Skin of body (tissue), 2 donors: ENCODE measurements around the gene GRIPAP1. TPM values are rescaled to one million over a fixed set of nuclear protein-coding genes. Genes with fewer than 3 reads are reported as not detected.
"Not testable (repeated sequence)": the region's sequence is repeated elsewhere in the genome, so short reads cannot be mapped to it uniquely, and the experiment has no call there.

Experiments used
- DNase-seq: peaks from one replicate; lab custom pipeline; 2025; lab: John Stamatoyannopoulos, UW
- total RNA-seq: library from RNA; depleted of rRNA; stranded (reverse); fragments of >200 nt; gene quantifications from one replicate; pipeline ENCODE4 v1.2.3, GENCODE V29; 2014

GRIPAP1 gene
- total RNA-seq, 1 donor from 2014 or later = 23.7 TPM

DNA sequence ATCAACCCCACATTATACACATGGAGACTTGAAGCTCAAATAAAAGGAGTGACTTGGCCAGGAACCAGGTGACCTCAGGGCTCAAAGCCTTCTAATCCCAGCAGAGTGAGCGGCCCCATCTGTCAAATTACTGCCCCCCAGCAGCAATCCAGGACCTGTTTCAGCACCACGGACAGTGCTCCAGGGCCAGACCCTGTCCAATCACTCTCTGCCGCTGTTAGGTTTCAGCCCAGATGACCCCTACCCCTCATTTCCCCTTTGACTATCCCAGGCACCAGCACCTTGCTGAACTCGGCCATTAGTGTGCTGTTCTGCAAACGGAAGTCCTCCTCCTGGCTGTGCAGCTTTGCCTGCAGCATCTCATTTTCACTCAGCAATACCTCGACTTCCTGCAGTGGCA is 5.1 kb downstream of the GRIPAP1 start:
- DNase-seq = no peak

DNA sequence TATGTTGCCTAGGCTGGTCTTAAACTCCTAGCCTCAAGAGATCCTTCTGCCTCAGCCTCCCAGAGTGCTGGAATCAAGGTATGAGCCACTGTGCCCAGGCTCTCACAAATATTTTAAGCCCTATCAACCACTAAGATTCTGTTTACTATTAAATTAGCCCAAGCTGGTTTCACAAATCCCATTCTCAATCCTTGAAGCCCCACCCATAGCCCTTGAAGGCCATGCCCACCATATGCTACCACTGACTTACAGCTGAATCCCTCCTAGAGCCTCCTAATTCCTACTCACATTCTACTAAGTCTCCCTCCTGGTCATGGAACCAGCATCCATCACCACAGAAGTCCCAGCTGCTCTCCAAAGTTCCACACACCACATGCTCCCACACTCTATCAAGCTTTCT is 9.7 kb downstream of the GRIPAP1 start:
- no peak for DNase-seq

DNA sequence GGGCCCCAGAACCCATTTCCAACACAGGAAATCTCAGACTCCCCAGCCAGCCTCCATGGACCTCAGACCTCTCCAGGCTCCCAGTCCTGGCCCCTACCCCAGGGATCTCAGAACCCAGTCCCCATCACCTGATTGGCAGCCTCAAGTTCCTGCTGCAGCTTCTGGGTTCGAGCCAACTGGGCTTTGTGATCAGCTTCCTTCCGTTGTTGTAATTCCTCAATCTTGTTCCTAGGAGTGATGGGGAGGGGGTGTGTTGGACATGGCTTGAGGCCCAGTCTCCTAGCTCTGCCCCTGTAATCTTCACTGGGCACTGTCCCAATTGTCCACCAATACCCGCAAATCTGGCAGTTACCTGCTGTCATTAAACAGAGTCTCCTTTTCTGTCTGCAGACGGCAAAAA is 12.6 kb downstream of the GRIPAP1 start:
- DNase-seq = no peak

DNA sequence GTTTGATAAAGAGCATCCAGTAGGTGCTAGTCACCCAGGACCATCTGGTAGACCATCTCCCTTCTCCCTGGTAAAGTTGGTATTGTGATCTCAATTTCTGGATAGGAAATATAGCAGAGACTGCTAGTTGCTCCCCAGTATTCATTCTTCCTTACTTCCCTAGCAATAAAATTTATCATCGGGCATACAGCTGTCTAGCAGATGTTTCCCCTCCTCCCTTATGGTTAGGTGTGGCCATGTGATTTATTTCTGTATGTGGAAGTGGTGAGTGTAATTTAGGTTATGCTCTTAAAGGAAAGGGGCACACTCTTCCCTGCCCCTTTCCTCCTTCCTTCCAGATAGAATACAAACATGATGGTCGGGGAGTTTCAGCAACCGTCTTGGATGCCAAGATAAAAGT is 18.2 kb downstream of the GRIPAP1 start:
- DNase-seq = no peak

DNA sequence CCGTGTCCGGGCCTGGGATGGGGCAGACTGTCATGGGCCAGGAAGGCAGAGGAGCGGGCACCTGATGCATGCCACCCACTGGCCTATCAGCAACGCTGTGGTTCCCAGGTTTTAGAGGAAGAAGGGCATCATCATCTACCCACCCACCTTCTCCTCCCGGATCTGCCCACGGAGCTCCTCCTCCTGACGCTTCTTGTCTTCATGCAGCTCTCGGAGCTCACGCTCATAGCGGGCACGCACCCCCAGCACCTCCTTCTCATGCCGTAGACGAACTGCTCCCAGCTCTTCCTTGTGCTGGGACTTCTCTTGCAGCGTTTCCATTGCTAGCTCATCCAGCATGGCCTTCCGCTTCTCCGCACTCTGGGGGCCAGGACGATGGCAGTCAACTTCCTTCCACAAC is 19.0 kb downstream of the GRIPAP1 start:
- DNase-seq = no peak

DNA sequence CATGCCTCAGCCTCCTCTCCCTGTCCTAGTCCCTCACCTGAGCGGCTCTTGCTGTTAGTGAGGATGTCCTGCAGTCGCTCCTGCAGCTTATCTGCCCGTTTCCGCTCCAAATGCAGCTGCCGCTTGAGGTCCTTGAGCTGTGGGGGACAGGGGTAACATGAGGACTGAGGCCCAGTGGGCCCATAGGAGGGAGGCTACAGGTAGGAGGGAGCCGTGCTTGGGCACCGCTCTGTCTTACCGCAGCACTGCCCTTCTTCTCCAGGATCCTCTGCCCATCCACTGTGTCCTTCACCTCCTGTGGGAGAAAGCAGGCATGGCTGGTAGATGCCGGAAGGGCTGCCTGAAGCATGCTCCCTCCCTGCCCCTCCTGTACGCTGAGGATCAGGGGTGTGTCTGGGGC is 20.9 kb downstream of the GRIPAP1 start:
- no peak for DNase-seq

DNA sequence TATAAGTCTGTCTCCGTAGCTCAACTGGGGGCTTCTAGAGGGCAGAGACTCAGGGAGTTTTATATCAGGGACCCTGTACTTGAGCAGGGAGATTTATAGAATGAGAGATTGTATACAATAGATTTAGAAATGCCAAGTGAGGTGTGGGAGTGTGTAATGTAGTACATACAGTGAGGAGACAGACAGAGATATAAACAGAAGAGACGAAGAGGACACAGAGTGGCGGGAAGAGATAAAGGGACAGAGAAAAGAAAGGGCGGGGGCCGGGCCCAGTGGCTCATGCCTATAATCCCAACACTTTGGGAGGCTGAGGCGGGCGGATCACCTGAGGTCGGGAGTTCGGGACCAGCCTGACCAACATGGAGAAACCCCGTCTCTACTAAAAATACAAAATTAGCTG is 21.7 kb downstream of the GRIPAP1 start:
- DNase-seq = not testable (repeated sequence)

DNA sequence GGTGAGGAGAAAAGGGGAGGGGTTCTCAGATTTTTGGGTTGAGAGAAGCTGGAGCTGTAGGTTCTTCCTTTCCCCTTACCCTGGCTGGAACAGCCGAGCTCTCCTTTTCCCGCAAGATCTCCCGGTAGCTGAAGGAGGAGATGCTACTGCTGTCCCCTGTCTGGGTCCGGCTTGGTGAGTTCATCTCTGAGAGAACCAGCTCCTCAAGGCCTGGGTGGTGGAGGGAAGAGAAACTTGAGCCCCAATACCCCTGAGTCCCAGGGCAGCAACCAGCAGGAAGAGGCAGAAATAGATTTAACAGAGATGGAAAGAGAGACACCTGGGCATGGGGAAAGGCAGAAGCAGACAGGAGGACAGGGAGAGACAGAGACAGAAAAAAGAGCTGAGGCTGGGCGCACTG is 23.8 kb downstream of the GRIPAP1 start:
- no peak for DNase-seq

DNA sequence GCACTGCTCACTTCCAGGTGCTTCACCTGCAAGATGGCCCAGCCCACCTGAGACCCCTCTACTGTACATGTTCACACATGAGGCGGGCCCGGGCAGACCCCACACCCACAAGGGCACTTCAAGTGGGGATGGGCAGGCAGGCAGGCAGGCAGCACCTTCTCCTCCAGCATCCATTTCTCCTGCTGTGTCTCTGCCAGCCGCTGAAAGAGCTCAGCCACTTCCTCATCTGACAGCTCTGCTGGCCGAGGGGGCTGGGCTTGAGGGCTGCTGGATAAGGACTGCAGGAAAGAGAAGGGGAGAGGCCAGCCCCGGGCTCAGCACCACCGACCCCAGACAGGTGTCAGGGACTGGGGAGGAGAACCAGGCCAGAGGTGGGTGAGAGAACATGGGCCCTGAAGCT is 26.0 kb downstream of the GRIPAP1 start:
- no peak for DNase-seq

DNA sequence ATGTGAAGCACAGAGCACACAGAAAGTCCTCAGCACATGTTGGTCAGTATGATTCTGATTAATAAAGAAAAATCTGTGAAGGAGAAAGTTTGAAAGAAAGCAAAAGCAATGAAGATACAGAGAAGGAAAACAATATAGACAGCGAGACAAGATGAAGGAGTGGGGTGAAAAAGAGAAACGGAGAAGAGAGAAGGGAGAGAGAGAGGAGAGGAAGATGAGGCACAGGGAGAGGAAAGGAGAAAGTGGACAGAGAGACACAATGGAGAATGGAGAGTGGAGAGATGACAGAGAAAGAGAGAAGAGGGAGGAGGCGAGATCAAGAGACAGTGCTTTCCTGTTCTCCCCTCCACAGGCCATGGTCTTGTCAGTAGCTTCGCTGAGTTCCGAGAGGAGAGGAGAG is 26.5 kb downstream of the GRIPAP1 start:
- DNase-seq = no peak

DNA sequence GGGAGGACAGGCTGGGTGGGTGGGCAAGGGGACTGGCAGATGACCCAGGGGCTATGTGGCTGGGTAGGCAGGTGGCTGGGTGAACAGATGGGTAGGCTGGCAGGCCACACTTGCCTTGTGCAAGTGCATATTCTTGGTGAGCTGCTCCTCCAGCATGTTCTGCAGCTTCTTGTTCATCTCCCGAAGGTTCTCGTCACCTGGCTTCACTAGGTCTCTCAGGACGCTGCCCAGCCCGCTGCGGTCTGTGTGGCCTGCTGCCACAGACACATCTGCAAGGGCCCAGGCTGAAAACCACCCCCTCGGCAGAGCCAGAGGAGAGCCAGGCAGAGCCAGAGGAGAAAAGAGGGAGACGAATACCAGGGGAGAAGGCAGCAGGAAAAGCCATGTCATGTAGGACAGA is 27.0 kb downstream of the GRIPAP1 start:
- DNase-seq = no peak

DNA sequence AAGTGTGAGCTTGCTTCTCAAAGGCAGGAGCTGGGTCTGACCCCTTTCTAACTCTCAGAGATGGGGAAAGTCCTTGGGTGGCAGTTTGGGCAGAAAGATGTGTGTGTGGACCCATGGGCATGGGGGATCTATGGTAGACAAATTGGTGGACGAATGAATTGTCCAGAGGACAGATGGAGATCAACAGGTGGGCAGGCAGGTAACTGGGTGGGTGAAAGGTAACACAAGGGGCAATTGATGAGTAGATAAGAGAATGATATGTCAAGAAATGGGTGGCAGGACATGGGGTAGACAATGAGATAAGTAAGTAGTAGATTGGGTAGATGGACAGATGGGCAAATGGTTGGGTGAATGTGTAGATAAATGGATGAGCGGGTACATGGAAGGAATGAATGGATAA is 27.5 kb downstream of the GRIPAP1 start:
- no peak for DNase-seq

DNA sequence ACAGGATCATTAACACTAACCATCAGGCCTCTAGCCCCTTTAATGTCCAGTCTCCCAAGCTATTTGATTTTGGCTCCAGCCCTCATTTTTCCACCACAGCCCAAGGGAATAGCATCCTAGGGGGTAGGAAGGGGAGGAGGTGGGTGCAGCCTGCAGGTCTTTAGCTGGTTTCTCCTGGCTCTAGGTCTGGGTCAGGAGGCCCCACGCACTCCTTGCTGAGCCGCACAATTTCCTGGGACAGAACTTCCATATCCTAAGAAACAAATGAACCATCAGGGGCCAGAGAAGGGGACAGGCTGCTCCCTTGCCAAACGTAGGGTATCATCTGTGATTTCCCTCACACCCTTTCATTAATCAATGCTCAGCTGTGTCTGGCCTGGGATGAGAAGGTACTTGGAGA is 28.0 kb downstream of the GRIPAP1 start:
- no peak for DNase-seq

DNA sequence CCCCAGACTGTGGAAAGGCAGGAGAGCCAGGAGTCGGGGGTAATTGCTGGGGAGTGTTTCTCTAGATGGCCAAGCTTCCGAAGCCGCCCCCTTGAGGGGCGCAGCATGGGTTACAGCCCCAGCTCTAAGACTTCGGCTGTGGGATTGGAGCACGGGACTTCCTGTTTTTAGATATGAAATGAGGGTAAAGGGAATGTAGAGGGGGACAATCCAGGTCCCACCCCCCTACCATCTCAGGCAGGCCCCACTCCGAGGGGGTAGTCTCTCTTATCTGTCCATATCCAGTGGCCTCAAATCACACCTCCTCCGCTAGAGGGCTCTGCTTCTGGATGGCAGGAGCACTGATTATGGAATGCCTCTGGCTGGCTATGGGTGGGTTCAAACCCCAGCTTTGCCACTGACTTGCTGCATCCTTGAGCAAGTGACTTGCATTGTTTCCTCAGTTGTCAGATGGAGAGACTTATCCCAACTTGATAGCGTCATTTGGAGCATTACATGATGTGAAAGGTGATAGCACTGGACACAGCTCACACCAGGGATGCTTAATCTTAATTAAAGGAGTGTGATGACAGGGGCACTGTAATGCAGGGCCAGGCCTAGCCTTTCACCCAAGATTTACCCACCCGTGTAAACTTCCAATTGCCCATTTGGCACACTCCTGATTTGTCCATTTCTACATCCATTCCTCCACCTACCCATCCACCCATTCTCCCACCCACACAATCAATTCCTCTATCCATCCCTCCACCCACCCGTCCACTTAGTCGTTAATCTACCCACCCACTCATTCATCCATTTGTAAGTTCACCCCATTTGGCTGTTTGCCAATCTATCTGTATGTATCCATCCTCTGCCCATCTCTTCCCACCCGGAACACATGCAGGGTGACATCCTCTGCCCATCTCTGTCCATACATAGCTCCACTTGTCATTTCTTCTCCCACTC is 29.6 kb downstream of the GRIPAP1 start:
- DNase-seq = no peak

DNA sequence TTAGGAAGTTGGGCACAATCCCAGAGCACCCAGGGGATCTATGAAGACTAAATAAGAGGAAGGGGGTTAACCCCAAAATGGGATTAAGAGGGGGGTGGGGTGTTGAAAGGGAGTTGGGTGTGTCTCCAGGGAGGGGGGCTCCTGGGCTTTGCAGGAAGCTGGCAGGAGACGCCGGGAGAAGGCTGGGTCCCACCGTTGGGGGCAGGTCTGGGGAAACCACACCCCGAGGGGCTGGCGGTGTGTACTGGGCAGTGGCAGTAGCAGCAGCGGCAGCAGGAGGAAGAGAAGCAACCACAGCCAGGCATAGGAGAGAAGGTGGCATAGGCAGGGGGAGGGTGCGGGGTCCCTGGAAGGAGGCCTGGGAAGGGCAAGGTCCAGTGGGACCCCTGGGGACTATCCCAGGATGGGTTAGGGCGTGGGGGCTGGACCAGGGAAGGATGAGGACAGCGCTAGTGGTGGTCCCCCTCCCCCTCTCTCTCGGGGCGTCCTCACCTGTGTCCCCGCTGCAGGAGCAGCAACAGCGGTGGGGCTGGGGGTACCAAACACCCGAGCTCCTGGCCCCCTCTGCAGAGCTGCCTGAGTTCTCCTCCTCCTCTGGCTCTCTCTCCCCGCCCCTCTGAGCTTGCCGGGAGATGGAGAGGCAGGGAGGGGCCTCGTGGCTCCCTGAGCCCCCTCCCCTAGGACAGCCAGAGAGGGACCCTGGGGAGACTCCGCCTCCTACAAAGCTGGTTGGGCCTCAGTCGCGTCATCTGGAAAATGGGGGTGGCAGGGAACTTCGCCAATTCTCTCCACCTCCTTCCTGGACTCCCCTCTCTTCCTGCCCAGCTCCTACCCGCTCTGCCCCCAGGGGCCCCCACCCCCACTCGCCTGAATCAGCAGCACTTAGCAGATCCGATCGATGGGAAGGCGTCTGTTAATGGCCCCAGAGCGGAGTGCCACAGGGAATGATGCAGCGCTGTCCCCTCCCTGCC is 30.5 kb downstream of the GRIPAP1 start, which contains the start of gene KCND1:
TSS of gene KCND1 (minus strand) at position 596 of the 971 bp plus-strand sequence. CDS start 1,573 bp downstream, outside the sequence.
- peak; percentile 34 for DNase-seq

DNA sequence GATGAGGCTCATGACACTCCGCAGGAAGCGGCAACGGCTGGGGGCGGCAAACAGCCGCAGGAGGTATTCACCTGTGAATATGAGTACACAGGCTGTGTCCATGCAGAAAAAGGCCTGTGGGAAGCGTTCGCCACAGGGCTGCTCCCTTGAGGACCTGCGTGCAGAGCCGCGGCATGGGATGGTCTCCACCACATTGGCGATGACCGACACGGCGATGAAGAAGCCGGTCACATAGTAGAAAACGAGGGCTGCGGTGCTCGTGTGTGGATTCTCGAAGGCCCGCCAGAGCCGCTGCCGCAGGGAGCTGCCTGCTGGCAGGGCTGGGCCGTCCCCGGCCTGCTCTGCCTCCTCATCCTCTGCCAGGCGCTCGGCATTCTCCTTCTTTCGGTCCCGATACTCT is 32.6 kb downstream of the GRIPAP1 start:
- no peak for DNase-seq

DNA sequence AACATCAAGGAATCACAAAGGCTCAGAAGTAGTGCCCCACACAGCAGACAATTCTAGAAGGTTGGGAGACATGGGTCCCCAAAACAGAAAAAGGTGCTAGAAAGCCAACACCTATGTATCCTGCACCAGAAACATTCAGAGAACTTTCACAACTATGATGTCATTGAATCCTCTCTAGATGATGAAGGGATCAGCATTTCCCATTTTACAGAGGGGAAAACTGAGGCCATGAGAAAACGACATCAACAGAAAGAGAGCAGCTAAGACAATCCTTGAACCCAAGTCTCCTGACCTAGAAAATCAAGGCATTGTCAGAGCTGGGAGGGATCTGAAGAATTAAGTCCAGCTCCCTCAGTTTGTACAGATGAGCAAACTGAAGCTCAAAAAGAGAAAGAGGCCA is 33.7 kb downstream of the GRIPAP1 start:
- DNase-seq = no peak

DNA sequence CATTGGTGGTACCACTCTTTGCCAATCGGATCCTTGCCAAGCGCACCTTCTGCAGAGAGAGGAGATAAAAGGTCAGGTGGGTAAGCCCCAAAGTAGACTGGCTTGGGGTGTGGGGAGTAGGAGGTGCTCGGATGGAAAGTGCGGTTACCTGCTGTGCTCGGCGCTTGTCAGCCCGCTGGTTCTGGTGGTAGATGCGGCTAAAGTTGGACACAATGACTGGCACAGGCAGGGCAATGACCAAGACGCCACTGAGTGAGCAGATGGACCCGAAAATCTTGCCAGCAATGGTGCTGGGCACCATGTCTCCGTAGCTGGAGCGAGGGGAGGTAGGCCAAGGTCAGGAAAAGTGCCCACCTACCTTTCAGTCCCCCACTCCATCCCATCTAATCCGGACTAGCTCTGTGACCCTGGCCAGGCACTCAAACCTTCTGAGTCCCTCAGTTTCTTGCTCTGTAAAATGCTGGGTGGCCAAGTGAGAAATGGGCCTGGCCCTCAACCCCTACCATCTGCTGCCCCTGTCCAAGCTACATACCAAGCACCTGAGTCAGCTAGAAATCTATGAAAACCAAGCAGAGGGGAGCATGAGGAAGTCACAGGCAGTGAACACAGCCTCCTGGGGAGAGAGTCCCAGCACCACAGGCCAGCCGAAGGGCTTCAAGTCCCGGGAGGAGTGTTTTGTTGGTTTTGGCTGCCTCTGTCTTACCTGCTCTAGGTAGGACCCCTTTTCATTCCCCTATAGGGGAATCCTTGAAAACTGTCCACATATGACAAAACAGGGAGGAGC is 35.1 kb downstream of the GRIPAP1 start:
- DNase-seq = no peak

DNA sequence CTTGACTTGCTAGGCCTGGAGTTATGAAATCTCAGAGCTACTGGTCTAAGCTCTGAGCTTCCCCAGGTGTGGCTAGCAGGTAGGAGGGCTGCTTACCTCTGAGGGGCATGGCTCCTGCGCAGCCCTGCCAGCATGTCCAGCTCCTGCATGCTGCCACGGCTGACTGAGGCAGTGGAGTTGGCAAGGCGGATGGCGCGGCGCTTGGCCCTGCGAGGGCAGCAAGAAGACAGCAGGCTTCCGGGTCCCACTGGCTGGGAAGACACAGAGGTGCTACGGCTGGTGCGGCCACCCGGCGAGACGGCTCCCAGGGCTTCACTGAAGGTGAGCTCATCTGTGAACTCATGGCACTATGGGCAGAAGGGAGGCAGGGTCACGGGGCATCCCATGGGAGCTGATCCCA is 36.1 kb downstream of the GRIPAP1 start:
- no peak for DNase-seq

DNA sequence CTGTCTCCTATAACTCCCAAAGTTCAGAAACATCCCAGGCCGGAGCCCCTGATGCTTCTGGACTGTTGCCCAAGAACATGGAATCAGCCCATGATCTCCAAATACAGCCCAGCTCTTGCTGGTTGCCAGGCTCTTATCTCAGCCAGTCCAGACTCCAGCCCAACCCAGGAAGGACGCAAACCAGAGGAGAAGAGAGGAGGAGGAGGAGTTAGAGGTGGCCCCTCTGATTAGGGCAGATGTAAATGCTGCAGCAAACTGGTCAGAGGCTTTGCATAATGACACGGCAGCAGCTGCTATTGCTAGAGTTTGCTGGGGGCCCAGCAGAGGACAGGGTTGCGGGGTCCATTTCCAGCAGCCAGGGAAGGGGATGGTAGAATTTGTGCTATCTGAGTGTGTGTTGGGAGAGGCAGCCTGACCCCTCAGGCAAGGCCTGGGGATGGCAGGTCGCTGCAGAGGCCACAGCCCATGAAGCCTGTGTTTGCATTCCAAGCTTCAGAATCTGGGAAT is 40.4 kb downstream of the GRIPAP1 start:
- no peak for DNase-seq

DNA sequence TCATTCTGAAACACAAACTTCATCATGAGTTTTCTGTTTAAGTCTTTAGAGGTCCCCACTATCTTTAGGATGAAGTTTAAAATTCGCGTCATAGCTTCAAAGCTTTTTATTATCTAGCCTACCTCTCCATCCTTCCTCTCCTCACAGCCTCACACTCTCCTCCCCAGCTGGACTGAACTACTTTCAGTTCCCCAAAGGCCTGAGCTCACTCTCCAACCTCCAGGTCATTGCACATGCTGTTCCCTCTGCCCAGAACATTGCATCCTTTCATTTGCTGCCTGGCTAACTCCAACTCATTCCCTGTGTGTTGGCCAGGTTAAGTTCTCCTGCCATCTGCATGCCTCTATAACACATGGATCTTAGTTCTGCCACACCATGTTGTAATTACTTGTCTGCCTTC is 41.8 kb downstream of the GRIPAP1 start:
- no peak for DNase-seq
